Measurements from ENCODE around the gene PDAP1.
A peak's percentile ranks its signal among the peaks of the same experiment; 100 is the strongest.
"Not testable (repeated sequence)": the region's sequence is repeated elsewhere in the genome, so short reads cannot be mapped to it uniquely, and the experiment has no call there.

The PDAP1 gene

DNA sequence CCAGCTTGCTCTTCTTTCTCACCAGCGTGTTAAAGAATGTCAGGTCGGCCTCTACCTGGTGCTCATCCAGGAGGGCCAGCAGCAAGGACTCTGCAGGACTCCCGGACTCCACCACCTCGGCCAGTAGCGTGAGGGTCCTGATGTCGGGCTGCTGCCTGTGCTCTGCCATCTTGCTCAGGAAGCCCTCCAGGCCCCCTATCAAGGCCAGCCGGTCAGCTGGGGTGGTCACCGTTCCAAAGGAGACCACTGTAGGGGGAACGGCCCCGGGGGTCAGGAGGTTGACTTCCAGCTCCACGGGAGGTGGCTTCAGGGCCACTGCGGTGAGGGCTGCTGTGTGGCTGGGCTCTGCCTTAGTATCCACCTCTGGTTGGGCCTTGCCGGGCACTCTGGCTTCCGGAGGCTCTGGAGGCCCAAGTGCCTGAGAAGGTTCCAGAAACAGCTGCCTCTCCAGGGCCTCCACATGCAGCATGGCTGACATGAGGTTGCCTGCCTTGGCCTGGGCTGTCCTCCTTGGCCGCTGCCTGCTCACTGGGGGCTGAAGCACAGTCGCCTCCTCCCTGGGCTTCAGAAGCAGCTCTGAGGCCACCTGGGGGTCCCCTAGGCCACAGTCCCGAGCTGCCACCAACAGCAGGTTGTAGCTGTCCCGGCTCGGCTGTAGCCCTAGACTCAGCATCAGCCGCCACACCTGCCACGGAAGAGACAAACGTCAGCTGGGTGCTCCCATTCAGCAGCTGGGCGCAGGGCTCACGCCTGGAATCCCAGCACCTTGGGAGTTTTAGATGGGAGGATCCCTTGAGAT lies 16.7 kb upstream of the PDAP1 start:
- no peak for DNase-seq

DNA sequence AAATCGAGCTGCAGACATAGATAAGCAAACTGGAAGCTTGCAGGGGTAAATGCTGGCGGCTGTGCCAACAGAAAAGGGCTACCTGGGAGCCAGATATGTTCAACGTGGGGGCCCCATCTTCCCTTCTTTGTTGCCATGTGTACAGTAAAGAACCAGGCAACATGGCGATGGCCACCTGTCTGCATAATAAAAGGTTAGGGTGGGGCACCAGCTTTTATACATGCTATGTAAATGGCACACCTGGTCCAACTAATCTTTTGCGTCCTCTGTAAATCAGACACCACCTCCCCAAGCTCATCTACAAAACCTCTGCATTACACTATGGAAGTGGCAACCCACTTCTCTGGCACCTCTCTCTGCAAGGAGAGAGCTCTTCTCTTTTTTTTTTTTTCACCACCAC lies 14.2 kb upstream of the PDAP1 start:
- no peak for DNase-seq

DNA sequence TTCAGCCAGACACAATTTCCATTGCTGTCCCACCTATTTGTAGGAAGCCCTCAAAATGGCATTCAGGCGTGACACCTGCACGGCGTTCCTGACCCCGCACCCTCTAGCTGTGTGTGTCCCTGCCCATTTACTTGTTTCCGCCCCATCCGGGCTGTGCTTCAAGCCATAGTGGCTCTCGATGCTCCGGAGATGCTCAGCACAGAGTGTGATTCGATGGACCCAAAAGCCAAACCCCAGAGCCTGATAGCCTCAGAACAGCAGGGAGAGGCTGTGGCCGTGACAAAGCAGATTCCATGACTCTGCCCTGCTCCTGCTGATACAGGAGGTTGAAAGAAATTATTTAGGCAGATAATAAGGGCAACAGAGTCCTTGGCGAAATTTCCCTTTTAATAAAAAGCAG lies 13.8 kb upstream of the PDAP1 start:
- no peak for DNase-seq

DNA sequence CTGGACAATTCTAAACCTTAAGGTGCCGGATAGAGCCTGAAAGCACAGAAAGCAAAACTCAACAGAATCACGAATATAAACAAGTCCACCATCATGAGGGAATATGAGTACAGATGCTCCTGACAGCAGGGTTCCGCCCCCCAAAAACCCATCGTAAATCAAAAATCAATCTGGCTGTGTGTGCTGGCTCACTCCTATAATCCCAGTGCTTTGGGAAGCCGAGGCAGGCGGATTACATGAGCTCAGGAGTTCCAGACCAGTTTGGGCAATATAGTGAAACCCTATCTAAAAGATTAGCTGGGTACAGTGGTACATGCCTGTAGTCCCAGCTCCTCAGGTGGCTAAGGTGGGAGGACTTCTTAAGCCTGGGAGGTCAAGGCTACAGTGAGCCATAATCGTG lies 12.6 kb upstream of the PDAP1 start:
- DNase-seq: no peak

DNA sequence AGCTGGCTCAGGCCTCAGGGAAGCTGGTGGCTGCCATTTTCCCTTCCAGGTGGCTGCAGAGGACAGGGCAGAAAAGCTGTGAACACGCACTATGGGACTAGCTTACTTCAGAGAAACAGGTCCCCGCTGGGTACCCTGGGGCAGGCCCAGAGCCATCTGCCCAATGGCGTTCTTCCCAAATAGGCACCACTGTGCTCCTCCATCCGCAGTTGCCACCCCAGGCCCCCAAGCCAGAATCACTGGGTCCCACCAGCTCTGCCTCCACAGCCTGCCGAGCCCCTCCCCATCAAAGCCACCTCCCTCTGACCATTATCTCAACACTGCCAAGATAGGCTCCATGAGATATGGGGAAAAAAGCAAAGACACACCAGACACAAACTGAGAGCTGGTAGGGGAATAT lies 11.8 kb upstream of the PDAP1 start:
- no peak for DNase-seq

DNA sequence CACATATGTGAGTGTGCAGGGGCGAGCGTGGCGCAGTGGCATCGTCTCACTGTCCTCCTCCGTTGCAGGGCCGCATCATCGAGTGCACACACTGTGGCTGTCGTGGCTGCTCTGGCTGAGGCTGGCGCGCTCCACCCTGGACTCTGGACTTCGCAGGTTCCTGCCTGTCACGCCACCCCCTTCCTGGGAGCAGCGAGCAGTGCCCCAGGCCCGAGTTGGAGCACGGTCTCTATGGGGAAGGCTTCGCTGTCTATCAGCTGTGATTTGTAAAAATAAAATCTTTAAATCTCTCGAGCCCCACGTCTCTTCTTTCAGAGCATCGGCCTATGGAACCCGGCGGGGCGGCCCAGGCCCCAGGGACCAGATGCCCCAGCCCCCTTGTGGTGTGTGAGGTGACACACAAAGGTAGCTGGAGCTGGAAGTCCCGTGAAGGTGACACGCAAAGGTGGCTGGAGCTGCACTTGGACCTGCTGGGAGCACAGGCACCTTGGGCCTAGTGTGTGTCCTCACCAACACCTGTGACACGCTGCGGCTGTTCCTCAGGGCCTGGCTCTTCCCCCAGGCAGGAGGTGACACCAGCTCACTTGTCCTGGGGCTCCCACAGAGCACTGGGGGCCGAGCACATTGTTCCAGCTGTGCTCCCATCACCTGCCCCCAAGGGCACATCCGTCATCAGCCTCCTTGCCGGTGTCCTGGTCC lies 11.1 kb upstream of the PDAP1 start:
- no peak for DNase-seq

DNA sequence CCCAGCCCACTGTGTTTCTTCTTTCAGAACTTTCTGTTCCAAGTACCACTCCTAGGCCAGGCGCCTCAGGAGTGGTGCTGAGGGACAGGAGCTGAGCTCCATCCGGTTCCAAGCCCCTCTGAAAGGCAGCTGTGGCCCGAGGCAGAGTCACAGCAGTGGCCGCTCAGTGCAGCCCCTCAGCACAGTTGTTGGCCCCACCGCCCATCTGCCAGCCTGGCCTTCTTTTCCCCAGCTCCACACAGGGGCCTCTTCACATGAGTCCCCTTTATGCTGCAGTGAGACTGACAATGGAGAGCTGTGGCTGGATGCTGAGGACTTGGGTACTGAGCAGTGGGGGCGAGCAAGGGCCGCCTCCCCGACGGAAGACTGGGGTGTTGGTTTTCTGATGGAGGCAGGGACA lies 9.9 kb upstream of the PDAP1 start:
- DNase-seq: no peak

DNA sequence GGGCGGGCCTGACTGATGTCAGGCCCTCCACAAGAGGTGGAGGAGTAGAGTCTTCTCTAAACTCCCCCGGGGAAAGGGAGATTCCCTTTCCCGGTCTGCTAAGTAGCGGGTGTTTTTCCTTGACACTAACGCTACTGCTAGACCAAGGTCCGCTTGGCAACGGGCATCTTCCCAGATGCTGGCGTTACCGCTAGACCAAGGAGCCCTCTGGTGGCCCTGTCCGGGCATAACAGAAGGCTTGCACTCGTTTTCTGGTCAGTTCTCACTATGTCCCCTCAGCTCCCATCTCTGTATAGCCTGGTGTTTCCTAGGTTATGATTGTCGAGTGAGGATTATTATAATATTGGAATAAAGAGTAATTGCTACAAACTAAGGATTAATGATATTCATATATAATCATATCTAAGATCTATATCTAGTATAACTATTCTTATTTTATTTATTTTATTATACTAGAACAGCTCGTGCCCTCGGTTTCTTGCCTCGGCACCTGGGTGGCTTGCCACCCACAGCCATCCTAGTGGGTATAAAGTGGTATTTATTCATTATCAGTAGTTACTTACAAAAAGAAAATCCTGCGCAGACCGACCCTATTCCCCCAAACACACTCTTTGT lies 7.2 kb upstream of the PDAP1 start:
- DNase-seq: not testable (repeated sequence)

DNA sequence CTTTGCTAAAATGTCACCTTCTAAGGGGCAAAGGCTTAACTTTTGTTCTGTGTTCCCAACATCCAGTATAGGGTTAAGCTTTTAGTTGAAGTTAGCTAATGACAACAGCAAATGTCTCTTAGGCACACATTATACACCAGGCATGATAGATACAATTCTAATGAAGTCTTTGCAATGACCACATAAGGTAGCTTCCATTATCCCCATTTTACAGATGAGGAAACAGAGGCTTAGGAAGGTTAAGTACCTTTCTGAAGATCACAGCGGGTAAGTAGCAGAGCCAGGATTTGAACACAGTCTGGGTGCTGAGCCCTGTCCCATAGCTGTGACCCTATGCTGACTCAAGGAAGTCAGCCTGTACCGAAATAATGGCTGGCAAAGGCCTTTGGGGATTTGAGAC lies 2.2 kb upstream of the PDAP1 start:
- DNase-seq: no peak

DNA sequence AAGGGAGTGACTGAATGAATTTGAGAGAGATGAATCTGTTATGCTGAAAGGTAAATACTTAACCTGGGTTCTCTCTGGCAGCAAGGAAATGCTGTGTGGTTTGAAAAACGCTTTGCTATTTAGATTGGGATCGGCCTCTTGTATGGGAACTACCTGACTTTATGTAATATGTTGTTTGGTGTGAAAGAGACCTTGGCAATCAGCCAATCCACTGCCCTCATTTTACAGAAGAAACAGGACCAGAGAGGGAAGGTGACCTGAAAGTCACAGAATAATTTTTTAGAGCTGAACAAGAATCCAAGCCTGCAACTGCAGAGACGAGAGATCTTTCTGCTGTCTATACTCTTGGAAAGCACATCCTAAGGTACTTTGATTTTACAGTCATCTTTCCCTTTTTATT lies 1.4 kb upstream of the PDAP1 start:
- DNase-seq: no peak

DNA sequence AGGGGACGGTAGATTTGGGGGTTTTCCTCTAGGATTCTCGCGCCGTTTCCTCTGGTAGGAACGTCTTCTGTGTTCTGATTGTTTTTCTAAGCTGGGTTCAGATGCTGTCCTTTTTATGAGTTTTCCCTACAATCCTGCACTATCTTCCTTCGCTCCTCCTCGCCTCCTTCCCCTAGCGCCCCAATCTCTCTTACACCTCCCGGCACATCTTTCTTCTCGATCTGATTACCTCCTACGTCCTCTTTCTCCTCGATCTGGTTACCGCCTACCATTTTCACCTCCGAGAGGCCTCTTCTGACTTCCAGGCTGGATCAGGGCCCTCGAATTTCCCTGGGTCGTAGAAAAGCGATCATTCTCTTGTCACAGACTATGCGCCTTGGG lies 785 bp upstream of the PDAP1 start:
- DNase-seq: no peak

DNA sequence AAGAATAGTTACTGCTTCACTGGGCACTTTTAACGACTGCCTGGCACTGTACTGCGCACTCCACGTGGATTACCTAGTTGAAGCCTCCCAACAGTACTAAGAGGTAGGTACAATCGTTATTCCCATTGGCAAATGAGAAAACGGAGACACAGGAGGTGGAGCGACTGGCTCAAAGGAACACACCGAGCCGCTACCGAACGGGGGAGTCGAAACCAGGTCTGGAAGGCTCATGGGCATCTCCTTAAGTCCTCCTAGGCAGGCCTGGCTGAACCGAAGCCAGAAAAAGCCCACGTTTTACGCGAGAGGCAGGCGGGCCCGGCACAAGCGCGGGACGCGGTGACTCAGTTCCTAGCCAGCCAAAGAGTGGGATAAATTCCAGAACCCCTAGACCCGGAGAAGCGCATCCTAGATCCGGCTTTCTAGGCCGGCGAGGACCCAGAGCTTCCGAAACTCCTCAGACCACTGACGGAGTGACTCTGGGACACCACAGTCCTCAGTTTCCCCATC lies 472 bp downstream of the PDAP1 start:
- DNase-seq: peak; percentile 32 to 33

DNA sequence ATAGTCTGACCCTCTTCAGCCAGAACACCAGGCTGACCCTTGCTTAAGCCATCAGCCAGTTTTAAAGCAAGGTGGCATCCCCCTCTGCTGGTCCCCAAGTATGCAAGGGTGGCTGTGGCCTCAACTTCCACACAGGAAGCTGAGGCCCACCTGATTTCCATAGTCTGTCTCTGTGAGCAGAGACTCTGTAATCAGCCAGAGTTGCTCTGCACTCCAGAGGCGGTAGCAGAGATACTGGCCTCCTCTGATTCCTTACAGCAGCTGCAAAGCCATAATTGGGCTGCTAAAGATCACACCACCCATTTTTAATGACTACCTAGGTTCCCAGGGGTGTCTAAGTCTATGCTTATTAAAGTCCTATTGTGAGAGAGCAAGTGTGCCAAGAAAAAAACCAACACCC lies 1.8 kb downstream of the PDAP1 start:
- no peak for DNase-seq

DNA sequence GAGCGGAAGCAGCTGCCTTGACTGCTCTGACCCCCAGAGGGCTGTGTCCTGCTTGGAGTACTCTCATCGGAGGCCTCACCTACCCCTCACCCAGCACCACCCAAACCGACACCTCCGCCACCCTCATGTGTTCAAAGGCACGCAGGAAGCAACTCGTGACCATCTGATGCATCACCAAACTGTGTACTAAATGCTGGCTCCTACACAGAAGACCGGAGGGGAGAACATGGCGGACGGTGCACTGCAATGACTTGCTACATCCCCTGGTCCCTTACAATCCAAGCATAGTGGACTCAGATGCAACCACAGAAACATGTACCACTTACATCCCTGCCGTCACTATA lies 3.4 kb downstream of the PDAP1 start:
- DNase-seq: no peak

DNA sequence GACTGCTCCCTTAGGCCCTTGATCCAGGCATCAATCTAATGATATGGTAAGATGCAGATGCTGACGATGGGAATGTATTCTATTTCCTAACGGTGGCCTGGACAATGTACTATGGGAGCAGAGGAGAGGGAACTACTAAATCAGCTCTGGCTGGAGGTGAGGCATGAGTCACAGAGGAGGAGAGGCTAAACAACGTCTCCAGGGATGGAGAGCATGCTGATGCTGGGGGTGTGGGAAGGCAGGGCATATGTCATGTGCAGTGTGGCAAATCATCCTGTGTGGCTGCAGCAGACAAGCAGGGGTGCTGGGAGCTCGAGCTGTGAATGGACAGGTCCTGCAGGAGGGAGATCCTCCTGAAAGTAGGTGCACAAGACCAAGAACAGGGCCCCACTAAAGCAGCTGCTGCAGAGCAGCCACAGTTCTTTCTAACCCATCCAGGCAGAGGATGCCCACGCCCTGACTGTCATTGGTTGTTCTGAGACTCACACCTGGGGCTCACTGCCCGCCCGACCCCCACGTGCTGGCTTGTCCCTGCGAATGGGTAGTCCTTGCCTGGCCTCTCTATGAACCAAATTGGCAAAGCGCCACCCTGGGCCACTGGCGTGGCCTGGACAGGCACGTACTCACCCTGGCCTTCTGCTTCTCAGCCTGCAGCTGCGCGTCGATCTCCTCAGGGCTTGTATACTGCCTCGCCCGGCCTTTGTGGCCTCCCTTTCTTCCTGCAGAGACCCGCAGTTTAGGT lies 4.0 kb downstream of the PDAP1 start:
- no peak for DNase-seq

DNA sequence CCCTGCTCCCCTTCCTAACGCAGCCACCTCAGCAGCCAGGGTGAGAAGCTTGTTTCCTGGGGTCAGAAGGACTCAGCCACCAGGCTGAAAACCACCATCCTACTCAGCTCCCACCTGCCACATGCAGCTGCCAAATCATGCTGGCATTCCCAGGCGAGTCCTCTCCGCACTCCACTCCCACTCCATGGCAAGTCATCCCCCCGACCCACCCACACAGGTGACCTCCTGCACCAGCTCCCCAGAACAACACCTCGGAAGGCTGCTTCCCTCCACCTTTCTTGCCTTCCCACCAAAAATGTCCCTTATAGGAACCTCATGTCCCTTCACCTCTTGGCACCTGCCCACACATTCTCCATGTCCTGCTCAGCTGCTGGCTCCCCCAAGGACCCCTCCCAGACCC lies 4.6 kb downstream of the PDAP1 start:
- no peak for DNase-seq

DNA sequence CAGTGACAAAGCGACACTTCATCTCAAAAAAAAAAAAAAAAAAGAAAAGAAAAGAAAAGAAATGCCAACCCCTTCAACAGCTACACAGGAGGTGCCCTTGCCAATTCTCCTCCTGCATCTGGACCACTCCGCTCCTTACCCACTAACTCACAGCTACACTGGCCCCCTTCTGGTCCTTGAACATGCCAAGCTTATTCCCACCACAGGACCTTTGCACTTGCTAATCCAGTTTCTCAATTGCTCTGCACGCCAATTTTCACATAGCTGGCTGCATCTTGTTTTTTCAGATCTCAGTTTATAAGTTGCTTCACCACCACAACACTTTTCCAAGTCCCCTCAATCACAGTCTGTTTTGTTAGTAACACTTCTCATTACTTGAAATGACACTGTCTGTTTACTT lies 5.5 kb downstream of the PDAP1 start:
- DNase-seq: no peak

DNA sequence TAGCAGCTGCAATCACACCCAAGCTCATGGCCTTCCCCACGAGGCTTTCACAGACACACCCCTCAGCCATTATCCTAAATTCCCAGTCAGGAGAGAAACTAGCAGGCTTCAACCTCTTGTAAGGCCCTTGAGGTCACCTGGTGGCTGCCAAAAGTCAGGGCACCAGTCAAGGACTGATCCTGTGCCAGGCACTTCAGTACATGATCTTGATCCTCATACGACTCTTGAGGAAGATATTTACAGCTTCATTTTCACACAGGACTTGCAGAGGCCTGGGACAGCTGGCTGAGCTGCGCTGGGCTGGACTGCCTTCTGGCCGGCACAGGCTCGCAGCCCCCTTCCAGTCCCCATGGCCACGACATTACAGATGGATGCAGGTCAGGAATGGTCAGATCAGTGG lies 8.8 kb downstream of the PDAP1 start:
- DNase-seq: no peak

DNA sequence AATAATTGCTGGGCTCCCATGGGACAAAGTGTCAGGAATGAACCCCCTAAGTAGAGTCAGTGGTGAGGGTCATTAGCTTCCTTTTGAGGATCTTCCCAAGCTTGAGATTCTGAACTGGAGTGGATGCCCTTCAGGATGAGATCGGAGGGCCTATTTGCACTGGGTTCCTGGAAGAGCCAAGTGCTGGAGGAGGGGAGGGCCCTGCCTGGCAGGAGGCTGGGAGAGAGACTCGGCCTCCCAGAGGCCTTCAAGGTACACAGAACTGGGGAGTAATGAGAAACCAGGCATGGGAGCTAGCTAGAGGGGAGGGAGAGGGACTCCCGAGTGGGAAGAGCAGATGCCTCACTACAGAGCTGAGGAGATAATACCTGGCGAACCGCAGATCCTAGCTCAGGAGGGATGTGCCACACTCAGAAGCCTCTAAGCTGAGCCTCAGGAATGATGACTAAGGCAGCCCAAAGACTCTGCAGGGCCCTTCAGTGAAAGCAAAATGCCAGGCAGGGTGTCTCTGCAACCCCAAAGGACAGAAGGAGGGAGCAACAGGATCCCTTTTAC lies 9.4 kb downstream of the PDAP1 start:
- no peak for DNase-seq

DNA sequence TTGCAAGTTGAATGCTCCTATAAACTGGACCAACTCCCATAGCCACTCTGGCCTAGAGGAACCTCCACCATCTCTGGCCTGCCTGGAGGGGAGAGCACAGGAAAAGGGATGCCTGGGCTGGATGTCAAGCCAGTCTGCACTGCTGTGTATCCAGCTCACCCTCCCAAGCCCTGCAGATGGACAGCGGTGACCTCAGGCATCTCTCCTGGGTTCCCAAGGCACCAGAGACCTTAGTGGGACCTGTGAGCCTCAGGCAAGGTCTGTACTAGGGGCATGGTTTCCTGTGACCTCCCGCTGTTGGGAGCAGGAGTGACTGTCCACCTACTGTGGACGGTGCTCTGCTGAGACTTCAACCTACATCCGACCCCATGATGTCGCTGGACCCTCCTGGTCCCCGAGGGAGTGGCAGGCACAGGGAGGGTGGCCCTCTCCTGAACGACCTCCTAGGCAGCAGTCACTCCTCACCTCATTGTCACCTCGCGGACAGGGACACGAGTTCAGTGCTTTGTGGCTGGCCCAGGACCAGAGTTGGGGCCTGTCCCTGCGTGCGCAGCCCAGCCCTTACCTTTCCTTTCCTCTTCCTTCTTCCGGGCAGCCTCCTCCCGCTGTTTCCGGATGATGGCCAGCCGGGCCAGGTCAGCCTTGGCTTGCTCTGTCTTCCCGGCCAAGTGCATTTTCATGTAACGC lies 11.0 kb downstream of the PDAP1 start:
- DNase-seq: no peak

DNA sequence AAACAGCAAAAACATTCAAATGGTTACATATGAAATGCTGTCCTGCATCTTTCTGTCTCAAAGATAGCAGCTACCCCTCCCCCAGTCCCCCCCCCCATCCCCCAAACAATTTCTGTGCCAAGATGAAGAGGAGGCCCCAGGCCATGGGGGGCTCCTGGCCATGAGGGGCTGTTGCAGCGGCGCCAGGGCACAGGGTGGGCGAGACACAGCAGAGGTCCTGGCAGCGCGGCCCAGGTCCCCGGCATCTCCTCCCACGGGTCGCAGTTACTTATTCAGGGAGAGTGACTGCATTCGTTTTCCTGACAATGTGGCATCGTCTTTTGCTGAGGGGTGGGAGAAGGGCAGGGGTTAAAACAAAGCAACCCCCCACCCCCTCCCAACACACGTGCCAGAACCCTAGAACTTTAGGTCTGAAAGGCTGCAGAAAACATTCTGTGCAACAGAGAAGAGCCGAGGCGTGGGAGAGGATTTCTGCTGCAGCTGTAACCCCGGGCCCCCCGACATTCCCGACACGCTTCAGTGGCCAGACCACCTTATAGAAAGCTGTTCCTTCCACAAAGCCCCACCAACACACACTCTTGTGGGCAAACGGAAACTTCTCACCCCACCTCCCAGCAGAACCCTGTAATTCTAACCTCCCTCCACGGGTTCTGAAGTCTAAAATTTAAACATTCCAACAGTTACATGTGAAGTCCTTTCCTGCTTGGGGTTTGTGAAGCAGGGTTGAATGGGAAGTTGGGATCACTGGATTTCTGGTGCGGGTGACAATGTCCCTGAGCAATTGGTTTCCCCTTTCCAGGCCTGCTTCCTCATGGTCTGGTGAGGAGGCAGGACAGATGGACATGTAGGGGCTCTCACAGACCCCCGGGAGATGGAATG lies 11.7 kb downstream of the PDAP1 start:
- DNase-seq: no peak
